ENCODE measurements around the gene OTUD5.
A peak's percentile ranks its signal among the peaks of the same experiment; 100 is the strongest.

Gene OTUD5

GRCh38 chrX:48910926-48911411 is 46.4 kb downstream of the OTUD5 start:
- peak; percentile 32 to 52 for DNase-seq (ENCODE audit: low read depth in 1 of 2, low spot score in 1 of 2)
- Histone ChIP-seq H3K27me3 (ENCODE audit: insufficient read depth, poor library complexity, severe bottlenecking) (no peaks in the 10 kb centered on the region), H3K27ac (replicated peaks) (peak overlapping the region; percentile 83), H3K4me3 (replicated peaks; ENCODE audit: insufficient read depth, low read length) (peak overlapping the region; percentile 81)
- TF ChIP-seq CTCF (IDR thresholded peaks at IDR 0.05; ENCODE audit: insufficient read depth, low read length) = no peak

GRCh38 chrX:48909703-48910294 is 47.6 kb downstream of the OTUD5 start:
- H3K27ac ChIP-seq (replicated peaks) = no peak overlapping the region
- TF ChIP-seq GABPA (IDR thresholded peaks at IDR 0.05; ENCODE audit: low read depth) (no peak), SPI1 (IDR thresholded peaks at IDR 0.05; ENCODE audit: borderline replicate concordance, low read depth) (no peak), POLR2AphosphoS5 (IDR thresholded peaks at IDR 0.05; ENCODE audit: low read depth) (no peak), REST (IDR thresholded peaks at IDR 0.05; ENCODE audit: insufficient replicate concordance, low read depth) (no peak), CTCF (IDR thresholded peaks at IDR 0.05; ENCODE audit: insufficient read depth, low read length) (no peak)
- H3K4me3 ChIP-seq (replicated peaks; ENCODE audit: insufficient read depth, low read length) = no peak overlapping the region
- DNase-seq (ENCODE audit: low read depth in 1 of 2, low spot score in 1 of 2) = no peak
- no peaks in the 10 kb centered on the region for H3K27me3 ChIP-seq (ENCODE audit: insufficient read depth, poor library complexity, severe bottlenecking)

GRCh38 chrX:48908600-48908999 is 48.8 kb downstream of the OTUD5 start:
- TF ChIP-seq POLR2AphosphoS5 (IDR thresholded peaks at IDR 0.05; ENCODE audit: low read depth) = no peak
- Histone ChIP-seq H3K4me3 (replicated peaks; ENCODE audit: insufficient read depth, low read length) (no peak overlapping the region), H3K27me3 (ENCODE audit: insufficient read depth, poor library complexity, severe bottlenecking) (no peaks in the 10 kb centered on the region), H3K27ac (replicated peaks) (no peak overlapping the region)
- DNase-seq (ENCODE audit: low read depth in 1 of 2, low spot score in 1 of 2) = no peak

GRCh38 chrX:48905090-48905790 is 52.2 kb downstream of the OTUD5 start:
- Histone ChIP-seq H3K27me3 (ENCODE audit: insufficient read depth, poor library complexity, severe bottlenecking) (no peaks in the 10 kb centered on the region), H3K4me3 (replicated peaks; ENCODE audit: insufficient read depth, low read length) (no peak overlapping the region)
- no peak for TF ChIP-seq CTCF (IDR thresholded peaks at IDR 0.05; ENCODE audit: insufficient read depth, low read length)
- TF ChIP-seq REST (IDR thresholded peaks at IDR 0.05; ENCODE audit: insufficient replicate concordance, low read depth) = no peak
- TF ChIP-seq GABPA (IDR thresholded peaks at IDR 0.05; ENCODE audit: low read depth) = no peak

More at GRCh38 chrX:48905090-48905790, 52.2 kb downstream of the OTUD5 start:
- H3K27ac ChIP-seq (replicated peaks) = no peak overlapping the region
- no peak for DNase-seq (ENCODE audit: low read depth in 1 of 2, low spot score in 1 of 2)
